Heart right ventricle (tissue), 16 donors: ENCODE results near the gene TIMP2. TPM values are rescaled to one million over a fixed set of nuclear protein-coding genes. Genes with fewer than 3 reads are reported as not detected.

Source experiments
- ATAC-seq, 8 donors: fragments of 200-7000 bp; cut with Tn5 transposase; one replicate each; pipeline ENCODE4 v1.9.1; 2020; ENCODE audit warnings: mild to moderate bottlenecking in 8 of 8, moderate library complexity in 8 of 8, moderate number of reproducible peaks in 1 of 8
- DNase-seq, 2 donors: peaks; one replicate each; pipeline ENCODE4 v3.0.0-alpha.2; 2020
- H3K27ac ChIP-seq, 10 donors: fragments of 200-600 bp; sonication (generic) in 2 of 10; one replicate each; pipeline versions ENCODE4 v1.5.0 to v1.8.0; 2020 to 2022; ENCODE audit warnings: mild to moderate bottlenecking in 3 of 10
- H3K27me3 ChIP-seq, 7 donors: fragments of 200-600 bp; one replicate each; pipeline ENCODE4 v1.8.0; 2021 to 2022; ENCODE audit warnings: mild to moderate bottlenecking in 2 of 7
- H3K36me3 ChIP-seq, 9 donors: fragments of 200-600 bp; sonication (generic) in 1 of 9; one replicate each; pipeline versions ENCODE4 v1.5.0 to v1.8.0; 2020 to 2022; ENCODE audit warnings: mild to moderate bottlenecking in 2 of 9
- H3K4me1 ChIP-seq, 9 donors: fragments of 200-600 bp; sonication (generic) in 1 of 9; one replicate each; pipeline versions ENCODE4 v1.5.0 to v1.8.0; 2020 to 2022; ENCODE audit warnings: mild to moderate bottlenecking in 4 of 9
- H3K4me3 ChIP-seq, 10 donors: fragments of 200-600 bp; sonication (generic) in 2 of 10; one replicate each; pipeline versions ENCODE4 v1.5.0 to v1.8.0; 2020 to 2022; ENCODE audit warnings: mild to moderate bottlenecking in 7 of 10, moderate library complexity in 2 of 10
- H3K9me3 ChIP-seq, 11 donors: fragments of 200-600 bp in 10 of 11; sonication (generic) in 2 of 11; one replicate each; pipeline versions ENCODE4 v1.5.0 to v1.8.0; 2013 to 2022; ENCODE audit warnings: mild to moderate bottlenecking in 2 of 11, control low read depth in 1 of 11, moderate library complexity in 1 of 11
- CTCF ChIP-seq, 9 donors: fragments of 200-600 bp; sonication (generic) in 2 of 9; IDR thresholded peaks; one replicate each; pipeline versions ENCODE4 v1.5.0 to v1.8.0; 2021 to 2022; ENCODE audit warnings: antibody characterized with exemption in 9 of 9, mild to moderate bottlenecking in 5 of 9, moderate library complexity in 1 of 9
- WGBS, 2 donors: extraction: QIAGEN DNeasy Blood & Tissue Kit; methylation state at CpG; one replicate each; pipeline ENCODE4 v1.1.7; 2013; ENCODE audit warnings: inconsistent platforms in 1 of 2; 5-methylcytosine and 5-hydroxymethylcytosine counted together
- intact Hi-C, 10 donors: fragments of 100-400 bp; cut with DNase I; formaldehyde crosslinking; loops; one replicate each; pipeline versions ENCODE4 v1.11.1 to v1.14.2; 2022
- polyA plus RNA-seq, 2 donors: library from polyadenylated mRNA; stranded (reverse); fragments of 200-250 nt; gene quantifications; one replicate each; pipeline ENCODE4 v1.2.3, GENCODE V29; 2013
- total RNA-seq, 10 donors: library from RNA; stranded (reverse); fragmentation: NEBNext Ultra II Directional in 3 of 10; extraction: Animal tissue kit (Norgen Biotek cat#: 25700) in 3 of 10; gene quantifications; one replicate each; pipeline versions ENCODE4 v1.2.1 to v1.2.4, GENCODE V29; 2021 to 2023
- donor health status: Arrhythmogenic right ventricular cardiomyopathy.
- donor health status: ischemic (EF 13 %, LVEDD 7.1; RV severe dilation, severe dysfunction).
- donor health status: healthy with polysubstance abuse.
- donor health status: DM: no; HTN: yes; CAD: no.
- donor health status: DM: no; HTN: no; CAD: no.
- donor health status: ischemic (EF 25% LVEDD 6.9; RV normal size, moderate dysfunction).
- donor health status: ischemic (EF 25% LVEDD 5.7; RV mildly dilated, moderate dysfunction).
- donor health status: healthy.
- donor health status: DM: yes; HTN: yes; CAD: no.
- donor health status: Ischemic cardiomyopathy.
- donor health status: ischemic (EF 35%, LVEDD 5.7; RV mildly dilated, moderate dysfunction).
- donor health status: nonischemic (EF 11% LVEDD 7.7; RV severe dilation, severe dysfunction).
- donor health status: DM: yes; HTN: yes; CAD: no.
- donor health status: PGD.
- donor health status: ischemic (EF 29% LVEDD 5.4; RV normal size, mild dysfunction).
- donor health status: nonischemic (EF 23%, LVEDD 6.1; RV moderate dilation, normal function).

TIMP2 gene
- total and polyA plus RNA-seq, 12 donors, result 32.4 to 118 (median 96.7) TPM

- H3K36me3 ChIP-seq, result no peaks in the 10 kb centered on the region
- peaks cover 11 to 42% (median 26%) of the 10 kb centered on the region in 9 donors for H3K4me1 ChIP-seq
- TF ChIP-seq CTCF (IDR thresholded peaks at IDR 0.05), result no peak
- peak overlapping the region in 7 of 10 donors; percentile 23 to 46 (median 39) for H3K4me3 ChIP-seq
- ATAC-seq (peak; percentile 81 to 92 (median 89)), DNase-seq (peak; percentile 92 to 94)
- no peaks in the 10 kb centered on the region for H3K27me3 ChIP-seq
- intact Hi-C loops, result loop anchor here in 3 of 10 donors (5.0 kb wide), 2 partner anchors 38 to 52 kb away; no protein-coding TSS in a partner anchor
- H3K9me3 ChIP-seq, result no peaks in the 10 kb centered on the region
- H3K27ac ChIP-seq, result peak overlapping the region; percentile 69 to 88 (median 84)
- 3 to 4% methylated on average over 15 to 16 of the region's 16 CpGs for whole genome bisulfite sequencing, 2 donors
Measured at GRCh38 chr17:78933959-78934568, 8.9 kb upstream of the TIMP2 start.

- Histone ChIP-seq H3K27me3 (no peaks in the 10 kb centered on the region), H3K4me3 (peak overlapping the region in 6 of 10 donors; percentile 23 to 46 (median 38)), H3K27ac (peak overlapping the region in 9 of 10 donors; percentile 69 to 88 (median 85)), H3K9me3 (no peaks in the 10 kb centered on the region), H3K36me3 (no peaks in the 10 kb centered on the region), H3K4me1 (peaks cover 11 to 42% (median 26%) of the 10 kb centered on the region in 9 donors)
- intact Hi-C loops, result loop anchor here in 3 of 10 donors (5.0 kb wide), 2 partner anchors 39 to 51 kb away; no protein-coding TSS in a partner anchor
- peak in 1 of 2 donors; percentile 47 for DNase-seq
- no peak for TF ChIP-seq CTCF (IDR thresholded peaks at IDR 0.05)
- 67 to 75% methylated on average over 18 of the region's 18 CpGs for WGBS, 2 donors
- peak in 7 of 8 donors; percentile 13 to 55 (median 39) for ATAC-seq
Measured at GRCh38 chr17:78933025-78933958, 8.1 kb upstream of the TIMP2 start.

GRCh38 chr17:78929908-78930775, 5.0 kb upstream of the TIMP2 start:
- WGBS, 2 donors, result 46 to 56% methylated on average over 31 of the region's 31 CpGs
- no peak for TF ChIP-seq CTCF (IDR thresholded peaks at IDR 0.05)

More at GRCh38 chr17:78929908-78930775, 5.0 kb upstream of the TIMP2 start:
- DNase-seq (peak in 1 of 2 donors; percentile 47), ATAC-seq (no peak)
- H3K4me3 ChIP-seq, result no peak overlapping the region
- H3K27ac ChIP-seq, result peak overlapping the region in 1 of 10 donors; percentile 26
- H3K27me3 ChIP-seq, result no peaks in the 10 kb centered on the region
- intact Hi-C loops, result loop anchor here in 6 of 10 donors (5.0 to 10.0 kb wide), 3 partner anchors 42 to 65 kb away; no protein-coding TSS in a partner anchor
- H3K4me1 ChIP-seq, result peaks cover 11 to 36% (median 28%) of the 10 kb centered on the region in 9 donors
- no peaks in the 10 kb centered on the region for H3K36me3 ChIP-seq
- no peaks in the 10 kb centered on the region for H3K9me3 ChIP-seq
